ENCODE data around the gene DALRD3.

DALRD3 gene

DNA sequence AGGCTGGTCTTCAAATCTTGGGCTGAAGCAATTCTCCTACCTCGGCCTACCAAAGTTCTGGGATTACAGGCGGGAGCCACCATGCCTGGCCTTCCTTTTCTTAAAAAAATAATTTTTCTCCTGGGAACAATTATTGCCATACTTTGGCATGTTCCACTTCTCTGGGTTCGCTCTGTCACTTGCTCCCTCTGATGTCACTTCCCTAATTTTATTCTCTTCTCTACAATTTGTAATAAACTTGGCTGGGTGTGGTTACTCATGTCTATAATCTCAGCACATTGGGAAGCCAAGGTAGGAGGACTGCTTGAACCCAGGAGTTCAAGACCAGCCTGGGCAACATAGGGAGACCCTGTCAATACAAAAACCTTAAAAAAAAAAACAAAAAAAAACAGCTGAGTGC lies 16.9 kb upstream of the DALRD3 start:
- in situ Hi-C loops (cut with HindIII; ENCODE audit: low pct_ligation_motif_present, low sequenced_read_pairs): no loop called here
- Histone ChIP-seq H3K4me3 (ENCODE audit: low read depth, low read length) (no peak overlapping the region), H3K27ac (no peak overlapping the region), H3K27me3 (replicated peaks) (no peaks in the 10 kb centered on the region), H3K36me3 (replicated peaks) (peaks cover 55% of the 10 kb centered on the region)
- no peak for DNase-seq
- TF ChIP-seq, protein P1, sequence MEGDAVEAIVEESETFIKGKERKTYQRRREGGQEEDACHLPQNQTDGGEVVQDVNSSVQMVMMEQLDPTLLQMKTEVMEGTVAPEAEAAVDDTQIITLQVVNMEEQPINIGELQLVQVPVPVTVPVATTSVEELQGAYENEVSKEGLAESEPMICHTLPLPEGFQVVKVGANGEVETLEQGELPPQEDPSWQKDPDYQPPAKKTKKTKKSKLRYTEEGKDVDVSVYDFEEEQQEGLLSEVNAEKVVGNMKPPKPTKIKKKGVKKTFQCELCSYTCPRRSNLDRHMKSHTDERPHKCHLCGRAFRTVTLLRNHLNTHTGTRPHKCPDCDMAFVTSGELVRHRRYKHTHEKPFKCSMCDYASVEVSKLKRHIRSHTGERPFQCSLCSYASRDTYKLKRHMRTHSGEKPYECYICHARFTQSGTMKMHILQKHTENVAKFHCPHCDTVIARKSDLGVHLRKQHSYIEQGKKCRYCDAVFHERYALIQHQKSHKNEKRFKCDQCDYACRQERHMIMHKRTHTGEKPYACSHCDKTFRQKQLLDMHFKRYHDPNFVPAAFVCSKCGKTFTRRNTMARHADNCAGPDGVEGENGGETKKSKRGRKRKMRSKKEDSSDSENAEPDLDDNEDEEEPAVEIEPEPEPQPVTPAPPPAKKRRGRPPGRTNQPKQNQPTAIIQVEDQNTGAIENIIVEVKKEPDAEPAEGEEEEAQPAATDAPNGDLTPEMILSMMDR (IDR thresholded peaks at IDR 0.05; ENCODE audit: low read depth, low read length, missing control alignments): no peak

DNA sequence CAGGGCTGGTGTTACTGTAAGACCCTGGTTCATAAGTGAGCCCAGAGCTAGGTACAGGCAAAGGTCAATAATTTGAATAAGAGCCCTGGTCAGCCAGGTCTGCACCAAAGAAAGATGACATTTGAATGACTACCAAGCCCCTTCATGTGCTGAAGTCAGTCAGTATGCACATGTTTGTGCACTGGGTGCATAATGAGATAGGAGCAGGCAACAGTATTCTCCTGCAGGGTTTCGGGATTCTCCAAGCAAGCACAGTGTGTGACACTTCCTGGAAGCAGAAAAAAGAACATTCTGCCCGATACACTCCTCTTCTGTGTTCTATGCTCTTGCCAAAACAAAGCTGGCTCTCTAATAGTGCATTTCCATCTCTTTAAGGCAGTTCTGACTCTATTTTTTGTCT lies 16.3 kb upstream of the DALRD3 start:
- Histone ChIP-seq H3K36me3 (replicated peaks) (peaks cover 52% of the 10 kb centered on the region), H3K27me3 (replicated peaks) (no peaks in the 10 kb centered on the region), H3K27ac (no peak overlapping the region), H3K4me3 (ENCODE audit: low read depth, low read length) (no peak overlapping the region)
- no peak for DNase-seq
- TF ChIP-seq, protein P1 (IDR thresholded peaks at IDR 0.05; ENCODE audit: low read depth, low read length, missing control alignments): no peak
- in situ Hi-C loops (cut with HindIII; ENCODE audit: low pct_ligation_motif_present, low sequenced_read_pairs): no loop called here

DNA sequence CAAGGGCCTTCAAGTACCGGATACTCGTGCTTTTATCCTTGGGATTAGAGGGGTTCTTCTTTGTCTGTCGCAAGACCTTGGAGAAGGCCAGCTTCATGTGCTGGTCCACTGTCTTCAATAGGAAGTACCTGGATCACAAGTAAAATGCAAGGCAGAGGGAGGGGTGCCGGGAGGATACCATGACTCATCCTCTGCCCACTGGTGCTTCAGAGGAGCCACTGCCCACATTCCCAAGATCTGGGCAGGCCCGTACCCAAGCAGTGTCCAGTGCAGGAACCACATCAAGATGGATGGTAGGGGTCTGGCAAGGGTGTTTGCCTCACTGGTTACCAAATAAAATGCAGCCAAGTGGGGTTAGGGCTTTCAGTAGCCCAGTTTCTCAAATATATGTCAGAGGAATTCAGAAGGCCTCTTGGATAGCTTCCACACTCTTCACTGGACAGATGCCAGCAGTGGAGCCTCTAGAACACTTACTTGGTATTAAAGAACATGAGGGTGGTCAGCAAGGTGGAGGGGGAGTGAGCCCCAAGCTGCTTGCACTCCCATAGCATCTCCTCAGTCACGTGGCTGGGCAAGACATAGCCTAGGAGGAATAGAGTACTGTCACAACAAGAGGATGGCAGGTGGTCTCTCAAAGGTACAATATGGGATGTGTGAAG lies 14.4 kb upstream of the DALRD3 start:
- DNase-seq: no peak
- no peaks in the 10 kb centered on the region for H3K27me3 ChIP-seq (replicated peaks)
- no peak overlapping the region for H3K27ac ChIP-seq
- in situ Hi-C loops (cut with HindIII; ENCODE audit: low pct_ligation_motif_present, low sequenced_read_pairs): no loop called here
- peaks cover 45% of the 10 kb centered on the region for H3K36me3 ChIP-seq (replicated peaks)
- no peak overlapping the region for H3K4me3 ChIP-seq (ENCODE audit: low read depth, low read length)
- TF ChIP-seq, protein P1 (IDR thresholded peaks at IDR 0.05; ENCODE audit: low read depth, low read length, missing control alignments): no peak

DNA sequence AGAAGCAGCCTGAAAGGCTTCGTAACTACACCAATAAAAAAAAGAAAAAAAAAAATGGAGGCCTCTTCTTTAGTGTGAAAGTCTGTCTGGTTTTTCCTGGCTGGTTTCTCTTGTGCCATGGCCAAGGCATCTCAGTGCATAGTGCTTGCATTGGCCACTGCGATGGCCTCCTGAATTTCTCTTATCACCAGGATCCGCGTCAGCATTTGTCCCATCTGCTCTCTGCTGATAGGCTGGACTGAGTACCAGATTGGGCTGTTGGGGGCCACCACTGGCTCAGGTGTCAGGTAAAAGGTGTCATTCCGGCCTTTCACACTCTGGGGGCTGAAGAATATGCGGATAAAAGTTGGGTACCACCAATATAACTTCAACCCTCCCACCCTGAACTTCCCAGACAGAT lies 11.9 kb upstream of the DALRD3 start:
- H3K36me3 ChIP-seq (replicated peaks): peaks cover 57% of the 10 kb centered on the region
- no peaks in the 10 kb centered on the region for H3K27me3 ChIP-seq (replicated peaks)
- H3K4me3 ChIP-seq (ENCODE audit: low read depth, low read length): no peak overlapping the region
- DNase-seq: no peak
- H3K27ac ChIP-seq: no peak overlapping the region
- in situ Hi-C loops (cut with HindIII; ENCODE audit: low pct_ligation_motif_present, low sequenced_read_pairs): no loop called here
- TF ChIP-seq, protein P1 (IDR thresholded peaks at IDR 0.05; ENCODE audit: low read depth, low read length, missing control alignments): no peak

DNA sequence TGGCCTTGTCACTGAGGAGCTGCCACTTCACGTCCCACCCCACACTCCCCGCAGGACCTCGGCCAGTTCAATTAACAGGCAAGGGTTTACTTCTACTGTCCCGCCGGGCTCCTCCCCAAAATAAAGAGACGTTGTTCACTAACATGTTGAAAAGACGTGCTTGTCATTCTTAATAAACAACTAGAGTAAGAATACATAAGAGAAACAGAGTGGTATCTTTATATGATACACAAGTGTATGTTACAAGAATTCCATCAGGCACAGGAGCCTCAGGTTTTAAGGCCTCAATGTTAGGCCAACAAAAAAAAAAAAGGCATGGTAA lies 11.1 kb upstream of the DALRD3 start:
- H3K27me3 ChIP-seq (replicated peaks): no peaks in the 10 kb centered on the region
- DNase-seq: no peak
- TF ChIP-seq, protein P1 (IDR thresholded peaks at IDR 0.05; ENCODE audit: low read depth, low read length, missing control alignments): no peak
- in situ Hi-C loops (cut with HindIII; ENCODE audit: low pct_ligation_motif_present, low sequenced_read_pairs): no loop called here
- peaks cover 59% of the 10 kb centered on the region for H3K36me3 ChIP-seq (replicated peaks)
- H3K27ac ChIP-seq: peak overlapping the region; percentile 67
- H3K4me3 ChIP-seq (ENCODE audit: low read depth, low read length): no peak overlapping the region

All from brain microvascular endothelial cell (primary cell).